ENCODE measurements around the gene WARS2.

The WARS2 gene

GRCh38 chr1:119055568-119055967 is 84.9 kb downstream of the WARS2 start:
- no peak overlapping the region for H3K27ac ChIP-seq (ENCODE audit: low read depth, low read length, poor library complexity, severe bottlenecking)
- no peak overlapping the region for H3K9ac ChIP-seq (ENCODE audit: low read length)
- no peaks in the 10 kb centered on the region for H3K27me3 ChIP-seq (ENCODE audit: insufficient read depth, low read length)
- no peaks in the 10 kb centered on the region for H3K9me3 ChIP-seq (ENCODE audit: low read length)
- H3F3A ChIP-seq (ENCODE audit: insufficient read depth, low read length) = no peaks in the 10 kb centered on the region
- TF ChIP-seq EZH2 (IDR thresholded peaks at IDR 0.05; ENCODE audit: borderline replicate concordance, low read length) (no peak), CTCF (IDR thresholded peaks at IDR 0.05; ENCODE audit: low read length) (no peak)
- H3K9me2 ChIP-seq (ENCODE audit: low read depth, low read length) = no peaks in the 10 kb centered on the region
- H3K79me2 ChIP-seq (ENCODE audit: insufficient read depth, low read length) = no peaks in the 10 kb centered on the region
- H4K20me1 ChIP-seq (ENCODE audit: insufficient read depth, low read length) = no peaks in the 10 kb centered on the region
- H3K4me3 ChIP-seq (ENCODE audit: low read depth, low read length, poor library complexity, severe bottlenecking) = no peak overlapping the region
- H3K36me3 ChIP-seq (ENCODE audit: insufficient read depth, low read length) = no peaks in the 10 kb centered on the region
- no peak overlapping the region for H2AFZ ChIP-seq (ENCODE audit: low read length)
- H3K4me1 ChIP-seq (ENCODE audit: insufficient read depth, low read length, severe bottlenecking) = no peaks in the 10 kb centered on the region
- no peak overlapping the region for H3K4me2 ChIP-seq (ENCODE audit: low read length)

GRCh38 chr1:119053917-119054316 is 86.5 kb downstream of the WARS2 start:
- H3K9ac ChIP-seq (ENCODE audit: low read length) = no peak overlapping the region
- H3K4me3 ChIP-seq (ENCODE audit: low read depth, low read length, poor library complexity, severe bottlenecking) = no peak overlapping the region
- H3K27ac ChIP-seq (ENCODE audit: low read depth, low read length, poor library complexity, severe bottlenecking) = no peak overlapping the region
- no peaks in the 10 kb centered on the region for H3F3A ChIP-seq (ENCODE audit: insufficient read depth, low read length)
- no peak for TF ChIP-seq EZH2 (IDR thresholded peaks at IDR 0.05; ENCODE audit: borderline replicate concordance, low read length)
- TF ChIP-seq CTCF (IDR thresholded peaks at IDR 0.05; ENCODE audit: low read length) = no peak
- H3K36me3 ChIP-seq (ENCODE audit: insufficient read depth, low read length) = no peaks in the 10 kb centered on the region
- no peak overlapping the region for H3K4me2 ChIP-seq (ENCODE audit: low read length)
- H2AFZ ChIP-seq (ENCODE audit: low read length) = no peak overlapping the region
- H3K4me1 ChIP-seq (ENCODE audit: insufficient read depth, low read length, severe bottlenecking) = no peaks in the 10 kb centered on the region
- H3K27me3 ChIP-seq (ENCODE audit: insufficient read depth, low read length) = no peaks in the 10 kb centered on the region
- H3K9me3 ChIP-seq (ENCODE audit: low read length) = no peaks in the 10 kb centered on the region
- no peaks in the 10 kb centered on the region for H3K9me2 ChIP-seq (ENCODE audit: low read depth, low read length)
- H4K20me1 ChIP-seq (ENCODE audit: insufficient read depth, low read length) = no peaks in the 10 kb centered on the region
- H3K79me2 ChIP-seq (ENCODE audit: insufficient read depth, low read length) = no peaks in the 10 kb centered on the region

GRCh38 chr1:119052267-119052666 is 88.2 kb downstream of the WARS2 start:
- Histone ChIP-seq H3K9ac (ENCODE audit: low read length) (no peak overlapping the region), H4K20me1 (ENCODE audit: insufficient read depth, low read length) (no peaks in the 10 kb centered on the region), H3K4me1 (ENCODE audit: insufficient read depth, low read length, severe bottlenecking) (no peaks in the 10 kb centered on the region), H3K4me3 (ENCODE audit: low read depth, low read length, poor library complexity, severe bottlenecking) (no peak overlapping the region), H3K4me2 (ENCODE audit: low read length) (no peak overlapping the region), H3K27ac (ENCODE audit: low read depth, low read length, poor library complexity, severe bottlenecking) (no peak overlapping the region), H3K27me3 (ENCODE audit: insufficient read depth, low read length) (no peaks in the 10 kb centered on the region), H3K36me3 (ENCODE audit: insufficient read depth, low read length) (no peaks in the 10 kb centered on the region), H3K79me2 (ENCODE audit: insufficient read depth, low read length) (no peaks in the 10 kb centered on the region), H3K9me3 (ENCODE audit: low read length) (no peaks in the 10 kb centered on the region), H3F3A (ENCODE audit: insufficient read depth, low read length) (no peaks in the 10 kb centered on the region), H3K9me2 (ENCODE audit: low read depth, low read length) (no peaks in the 10 kb centered on the region), H2AFZ (ENCODE audit: low read length) (no peak overlapping the region)
- no peak for TF ChIP-seq CTCF (IDR thresholded peaks at IDR 0.05; ENCODE audit: low read length)
- TF ChIP-seq EZH2 (IDR thresholded peaks at IDR 0.05; ENCODE audit: borderline replicate concordance, low read length) = no peak

All from OCI-LY1 (cell line).